Osteoblast (primary cell): ENCODE results near the gene FAM227A. TPM values are rescaled to one million over a fixed set of nuclear protein-coding genes. Genes with fewer than 3 reads are reported as not detected.

Experiments used
- DNase-seq: peaks from one replicate; pipeline ENCODE4 v3.0.0; 2011; ENCODE audit warnings: low spot score, mixed read lengths; ENCODE audit not compliant: insufficient read length; ENCODE audit errors: missing footprints
- H2AFZ ChIP-seq: 2 replicates; pipeline ENCODE4 v1.6.0; 2011; ENCODE audit warnings: mild to moderate bottlenecking, low read length
- H3K27ac ChIP-seq: 2 replicates; pipeline ENCODE4 v1.5.1; 2011; ENCODE audit warnings: mild to moderate bottlenecking, low read depth, low read length, moderate library complexity
- H3K27me3 ChIP-seq: 2 replicates; pipeline ENCODE4 v1.6.0; 2012; ENCODE audit warnings: mild to moderate bottlenecking, control low read depth, inconsistent platforms, low read length, moderate library complexity; ENCODE audit not compliant: insufficient read depth
- H3K36me3 ChIP-seq: 2 replicates; pipeline ENCODE4 v1.5.1; 2011; ENCODE audit warnings: mild to moderate bottlenecking, low read length, control low read depth, moderate library complexity; ENCODE audit not compliant: insufficient read depth
- H3K4me1 ChIP-seq: 2 replicates; pipeline ENCODE4 v1.5.1; 2011; ENCODE audit warnings: mild to moderate bottlenecking, low read length, control low read depth, moderate library complexity; ENCODE audit not compliant: insufficient read depth
- H3K4me2 ChIP-seq: 2 replicates; pipeline ENCODE4 v1.6.0; 2011; ENCODE audit warnings: mild to moderate bottlenecking, low read length; ENCODE audit not compliant: insufficient read depth
- H3K4me3 ChIP-seq: fragments of 200-600 bp; sonication (generic); 3 replicates; pipeline ENCODE4 v1.5.1; 2012; ENCODE audit warnings: mild to moderate bottlenecking, low read length, inconsistent platforms; ENCODE audit not compliant: insufficient read depth
- H3K79me2 ChIP-seq: 2 replicates; pipeline ENCODE4 v1.6.0; 2012; ENCODE audit warnings: mild to moderate bottlenecking, low read length, control low read depth, inconsistent platforms; ENCODE audit not compliant: insufficient read depth
- H3K9me3 ChIP-seq: 2 replicates; pipeline ENCODE4 v1.5.1; 2011; ENCODE audit warnings: low read depth, low read length, control low read depth
- H4K20me1 ChIP-seq: 2 replicates; pipeline ENCODE4 v1.6.0; 2012; ENCODE audit warnings: mild to moderate bottlenecking, low read length, control low read depth; ENCODE audit not compliant: insufficient read depth
- CTCF ChIP-seq: IDR thresholded peaks from 2 replicates; pipeline ENCODE4 v1.5.1; 2011; ENCODE audit warnings: mild to moderate bottlenecking, low read depth, low read length, moderate library complexity; ENCODE audit errors: extremely low read depth
- total RNA-seq: library from RNA; depleted of rRNA; stranded (reverse); fragments of >200 nt; gene quantifications from 2 replicates; pipeline ENCODE4 v1.2.3, GENCODE V29; 2012

Gene FAM227A
- total RNA-seq, 1 donor, result 3.3 TPM

GRCh38 chr22:38700789-38701628 is 44.8 kb upstream of the FAM227A start, which contains the start of gene JOSD1:
Gene JOSD1, minus strand, starts transcription at chr22:38700943. Its CDS starts 956 bp downstream, at chr22:38699987.
- Histone ChIP-seq H4K20me1 (peaks cover 11% of the 10 kb centered on the region), H3K27me3 (no peaks in the 10 kb centered on the region), H3K4me2 (peak within 1 kb of the TSS; percentile 96), H3K36me3 (peaks cover 1% of the 10 kb centered on the region), H3K27ac (peak within 1 kb of the TSS; percentile 96), H2AFZ (peak within 1 kb of the TSS; percentile 85), H3K4me3 (peak within 1 kb of the TSS; percentile 92), H3K9me3 (no peaks in the 10 kb centered on the region), H3K79me2 (peaks cover 39% of the 10 kb centered on the region), H3K4me1 (peaks cover 49% of the 10 kb centered on the region)
- no peak for TF ChIP-seq CTCF
- DNase-seq, result peak; percentile 99

GRCh38 chr22:38700270-38700788 is 44.1 kb upstream of the FAM227A start:
- Histone ChIP-seq H3K9me3 (no peaks in the 10 kb centered on the region), H2AFZ (peak overlapping the region; percentile 53), H3K4me2 (peak overlapping the region; percentile 96), H3K79me2 (peaks cover 44% of the 10 kb centered on the region), H3K4me1 (peaks cover 49% of the 10 kb centered on the region), H4K20me1 (peaks cover 11% of the 10 kb centered on the region), H3K27ac (peak overlapping the region; percentile 96), H3K36me3 (peaks cover 3% of the 10 kb centered on the region), H3K4me3 (peak overlapping the region; percentile 92), H3K27me3 (no peaks in the 10 kb centered on the region)
- TF ChIP-seq CTCF, result no peak
- DNase-seq, result peak; percentile 86

GRCh38 chr22:38699784-38700183 is 43.6 kb upstream of the FAM227A start:
- Histone ChIP-seq H4K20me1 (peaks cover 11% of the 10 kb centered on the region), H3K9me3 (no peaks in the 10 kb centered on the region), H2AFZ (no peak overlapping the region), H3K36me3 (peaks cover 3% of the 10 kb centered on the region), H3K79me2 (peaks cover 49% of the 10 kb centered on the region), H3K4me1 (peaks cover 47% of the 10 kb centered on the region), H3K4me3 (peak overlapping the region; percentile 92), H3K27ac (peak overlapping the region; percentile 96), H3K4me2 (peak overlapping the region; percentile 96), H3K27me3 (no peaks in the 10 kb centered on the region)
- DNase-seq, result no peak
- TF ChIP-seq CTCF, result no peak

GRCh38 chr22:38699143-38699542 is 43.0 kb upstream of the FAM227A start:
- peak overlapping the region; percentile 92 for H3K4me3 ChIP-seq
- H3K4me1 ChIP-seq, result peaks cover 43% of the 10 kb centered on the region
- peak overlapping the region; percentile 96 for H3K27ac ChIP-seq
- no peaks in the 10 kb centered on the region for H3K27me3 ChIP-seq
- peaks cover 11% of the 10 kb centered on the region for H4K20me1 ChIP-seq
- H2AFZ ChIP-seq, result no peak overlapping the region
- no peaks in the 10 kb centered on the region for H3K9me3 ChIP-seq
- no peak for TF ChIP-seq CTCF
- H3K36me3 ChIP-seq, result peaks cover 3% of the 10 kb centered on the region
- peaks cover 56% of the 10 kb centered on the region for H3K79me2 ChIP-seq
- H3K4me2 ChIP-seq, result peak overlapping the region; percentile 96
- no peak for DNase-seq
